Measurements from ENCODE around the gene ZNF619. TPM values are rescaled to one million over a fixed set of nuclear protein-coding genes. Genes with fewer than 3 reads are reported as not detected.

The ZNF619 gene
- total and polyA plus RNA-seq, 2 of the 13 experiments (the other 11 are each of a cell fraction or from before 2014, with no cell fraction given) = 0.83 to 5.2 TPM

DNA sequence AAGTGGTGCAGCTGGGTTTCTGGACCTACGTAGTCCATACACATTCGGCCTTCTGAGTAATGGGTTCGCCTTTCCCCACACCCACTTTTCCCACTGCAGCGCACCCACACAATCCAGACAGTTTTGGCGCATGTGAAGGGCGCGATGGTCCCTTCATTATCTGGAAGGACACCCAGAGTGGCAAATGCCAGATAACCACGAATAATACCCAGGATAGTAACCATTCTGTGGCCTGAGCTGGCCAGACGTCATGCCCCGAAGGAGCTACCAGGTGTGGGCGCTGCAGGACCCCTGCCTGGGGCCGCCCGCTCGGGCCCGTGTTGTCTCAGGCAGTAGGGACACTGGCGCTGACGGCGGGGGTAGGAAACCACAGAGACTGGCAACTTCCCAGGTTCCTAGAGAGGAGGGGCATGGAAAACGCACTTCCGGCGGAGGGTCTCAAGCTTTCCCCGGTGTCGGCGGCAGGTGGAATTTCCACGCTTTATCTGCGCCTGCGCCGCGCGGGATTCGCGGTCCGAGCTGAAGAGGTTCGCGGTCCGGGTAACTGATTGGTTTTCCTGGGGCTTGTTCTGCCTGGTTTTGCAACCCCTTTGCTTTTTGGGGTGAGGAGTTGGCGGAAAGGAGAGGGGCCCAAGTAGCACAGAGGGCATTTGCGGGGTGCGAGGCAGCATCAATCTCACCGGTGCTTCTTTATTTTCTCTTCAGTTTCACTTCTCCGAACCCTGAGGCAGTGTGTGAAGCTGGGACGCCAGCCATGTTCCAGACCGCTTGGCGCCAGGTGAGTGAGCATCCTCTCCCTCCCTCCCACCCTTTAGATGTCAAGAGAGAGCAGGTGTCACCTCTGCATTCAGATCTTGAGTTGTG lies 28.9 kb downstream of the ZNF619 start, which contains the start of gene ZNF620 (continued):
- TF ChIP-seq, protein P1, sequence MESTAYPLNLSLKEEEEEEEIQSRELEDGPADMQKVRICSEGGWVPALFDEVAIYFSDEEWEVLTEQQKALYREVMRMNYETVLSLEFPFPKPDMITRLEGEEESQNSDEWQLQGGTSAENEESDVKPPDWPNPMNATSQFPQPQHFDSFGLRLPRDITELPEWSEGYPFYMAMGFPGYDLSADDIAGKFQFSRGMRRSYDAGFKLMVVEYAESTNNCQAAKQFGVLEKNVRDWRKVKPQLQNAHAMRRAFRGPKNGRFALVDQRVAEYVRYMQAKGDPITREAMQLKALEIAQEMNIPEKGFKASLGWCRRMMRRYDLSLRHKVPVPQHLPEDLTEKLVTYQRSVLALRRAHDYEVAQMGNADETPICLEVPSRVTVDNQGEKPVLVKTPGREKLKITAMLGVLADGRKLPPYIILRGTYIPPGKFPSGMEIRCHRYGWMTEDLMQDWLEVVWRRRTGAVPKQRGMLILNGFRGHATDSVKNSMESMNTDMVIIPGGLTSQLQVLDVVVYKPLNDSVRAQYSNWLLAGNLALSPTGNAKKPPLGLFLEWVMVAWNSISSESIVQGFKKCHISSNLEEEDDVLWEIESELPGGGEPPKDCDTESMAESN (CRISPR knock-in tag; conservative IDR thresholded peaks at IDR 0.05) = 0 out of 2 replicates have a peak, but pooled peaks have one; percentile 24
- TF ChIP-seq HNRNPL (IDR thresholded peaks at IDR 0.05; ENCODE audit: low read depth, low read length) (peak; percentile 78; the same call in 1 of the 2 replicates), SAFB2 (CRISPR knock-in tag; IDR thresholded peaks at IDR 0.05; ENCODE audit: borderline replicate concordance, low read depth) (peak; percentile 24; the same call in 1 of the 2 replicates), SOX13 (IDR thresholded peaks at IDR 0.05) (no peak), SOX13 (CRISPR knock-in tag; conservative IDR thresholded peaks at IDR 0.05 in 1 of 2, IDR thresholded peaks at IDR 0.05 in 1 of 2) (no peak), NFYB (CRISPR knock-in tag; IDR thresholded peaks at IDR 0.05) (peak; percentile 25; the same call in 1 of the 2 replicates), CENPX (CRISPR knock-in tag; IDR thresholded peaks at IDR 0.05) (no peak), KLF6 (CRISPR knock-in tag; IDR thresholded peaks at IDR 0.05) (peak; percentile 83; the same call in 1 of the 2 replicates), ZBTB38 (CRISPR knock-in tag; IDR thresholded peaks at IDR 0.05) (peak; percentile 74), CAMTA2 (CRISPR knock-in tag; IDR thresholded peaks at IDR 0.05; ENCODE audit: borderline replicate concordance) (peak; percentile 47; the same call in 1 of the 2 replicates), ATF7-NPFF (CRISPR knock-in tag; IDR thresholded peaks at IDR 0.05; ENCODE audit: low read depth) (peak; percentile 69; the same call in 1 of the 2 replicates), ZNF556 (CRISPR knock-in tag; IDR thresholded peaks at IDR 0.05; ENCODE audit: borderline replicate concordance) (peak; percentile 32; the same call in 1 of the 2 replicates), NR2F1 (CRISPR knock-in tag; IDR thresholded peaks at IDR 0.05) (no peak), MIER3 (CRISPR knock-in tag; IDR thresholded peaks at IDR 0.05; ENCODE audit: borderline replicate concordance) (0 out of 2 replicates have a peak, but pooled peaks have one; percentile 20), MED1 (CRISPR knock-in tag; IDR thresholded peaks at IDR 0.05) (peak; percentile 13; the same call in 1 of the 2 replicates), STAT5B (CRISPR knock-in tag; IDR thresholded peaks at IDR 0.05) (no peak), MAFK (conservative IDR thresholded peaks at IDR 0.05 in 1 of 2, IDR thresholded peaks at IDR 0.05 in 1 of 2; ENCODE audit: low read length in 2 of 2) (no peak), HDAC2 (CRISPR knock-in tag; IDR thresholded peaks at IDR 0.05) (peak; percentile 72)
- TF ChIP-seq, protein P2, sequence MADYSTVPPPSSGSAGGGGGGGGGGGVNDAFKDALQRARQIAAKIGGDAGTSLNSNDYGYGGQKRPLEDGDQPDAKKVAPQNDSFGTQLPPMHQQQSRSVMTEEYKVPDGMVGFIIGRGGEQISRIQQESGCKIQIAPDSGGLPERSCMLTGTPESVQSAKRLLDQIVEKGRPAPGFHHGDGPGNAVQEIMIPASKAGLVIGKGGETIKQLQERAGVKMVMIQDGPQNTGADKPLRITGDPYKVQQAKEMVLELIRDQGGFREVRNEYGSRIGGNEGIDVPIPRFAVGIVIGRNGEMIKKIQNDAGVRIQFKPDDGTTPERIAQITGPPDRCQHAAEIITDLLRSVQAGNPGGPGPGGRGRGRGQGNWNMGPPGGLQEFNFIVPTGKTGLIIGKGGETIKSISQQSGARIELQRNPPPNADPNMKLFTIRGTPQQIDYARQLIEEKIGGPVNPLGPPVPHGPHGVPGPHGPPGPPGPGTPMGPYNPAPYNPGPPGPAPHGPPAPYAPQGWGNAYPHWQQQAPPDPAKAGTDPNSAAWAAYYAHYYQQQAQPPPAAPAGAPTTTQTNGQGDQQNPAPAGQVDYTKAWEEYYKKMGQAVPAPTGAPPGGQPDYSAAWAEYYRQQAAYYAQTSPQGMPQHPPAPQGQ (CRISPR knock-in tag; IDR thresholded peaks at IDR 0.05; ENCODE audit: borderline replicate concordance) = no peak
- TF ChIP-seq, protein P3, sequence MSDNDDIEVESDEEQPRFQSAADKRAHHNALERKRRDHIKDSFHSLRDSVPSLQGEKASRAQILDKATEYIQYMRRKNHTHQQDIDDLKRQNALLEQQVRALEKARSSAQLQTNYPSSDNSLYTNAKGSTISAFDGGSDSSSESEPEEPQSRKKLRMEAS (IDR thresholded peaks at IDR 0.05) = peak; percentile 77; the same call in 1 of the 2 replicates
- TF ChIP-seq, protein P4, sequence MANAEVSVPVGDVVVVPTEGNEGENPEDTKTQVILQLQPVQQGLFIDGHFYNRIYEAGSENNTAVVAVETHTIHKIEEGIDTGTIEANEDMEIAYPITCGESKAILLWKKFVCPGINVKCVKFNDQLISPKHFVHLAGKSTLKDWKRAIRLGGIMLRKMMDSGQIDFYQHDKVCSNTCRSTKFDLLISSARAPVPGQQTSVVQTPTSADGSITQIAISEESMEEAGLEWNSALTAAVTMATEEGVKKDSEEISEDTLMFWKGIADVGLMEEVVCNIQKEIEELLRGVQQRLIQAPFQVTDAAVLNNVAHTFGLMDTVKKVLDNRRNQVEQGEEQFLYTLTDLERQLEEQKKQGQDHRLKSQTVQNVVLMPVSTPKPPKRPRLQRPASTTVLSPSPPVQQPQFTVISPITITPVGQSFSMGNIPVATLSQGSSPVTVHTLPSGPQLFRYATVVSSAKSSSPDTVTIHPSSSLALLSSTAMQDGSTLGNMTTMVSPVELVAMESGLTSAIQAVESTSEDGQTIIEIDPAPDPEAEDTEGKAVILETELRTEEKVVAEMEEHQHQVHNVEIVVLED (CRISPR knock-in tag; IDR thresholded peaks at IDR 0.05; ENCODE audit: borderline replicate concordance) = peak; percentile 80; the same call in 1 of the 2 replicates
- TF ChIP-seq, protein P5, sequence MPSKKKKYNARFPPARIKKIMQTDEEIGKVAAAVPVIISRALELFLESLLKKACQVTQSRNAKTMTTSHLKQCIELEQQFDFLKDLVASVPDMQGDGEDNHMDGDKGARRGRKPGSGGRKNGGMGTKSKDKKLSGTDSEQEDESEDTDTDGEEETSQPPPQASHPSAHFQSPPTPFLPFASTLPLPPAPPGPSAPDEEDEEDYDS (CRISPR knock-in tag; IDR thresholded peaks at IDR 0.05) = peak; percentile 58; the same call in 1 of the 2 replicates

All from HepG2 (cell line).